Activated naive CD8-positive, alpha-beta T cell treated with anti-CD3 and anti-CD28 coated beads, Interleukin-2, amount 50 U/mL, for 16 hours (primary cell): ENCODE results near the gene PMF1.
"Not testable (repeated sequence)": the region's sequence is repeated elsewhere in the genome, so short reads cannot be mapped to it uniquely, and the experiment has no call there.

Experiments
- DNase-seq: peaks from one replicate; pipeline ENCODE4 v3.0.0-alpha.2; 2020; ENCODE audit warnings: low read depth, low spot score

The PMF1 gene, protein sequence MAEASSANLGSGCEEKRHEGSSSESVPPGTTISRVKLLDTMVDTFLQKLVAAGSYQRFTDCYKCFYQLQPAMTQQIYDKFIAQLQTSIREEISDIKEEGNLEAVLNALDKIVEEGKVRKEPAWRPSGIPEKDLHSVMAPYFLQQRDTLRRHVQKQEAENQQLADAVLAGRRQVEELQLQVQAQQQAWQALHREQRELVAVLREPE

GRCh38 chr1:156212833-156213643, at the start of gene PMF1:
TSS of gene PMF1 (plus strand) at chr1:156213007. CDS start at chr1:156213016, 9 bp downstream.
- peak; percentile 94 for DNase-seq

DNA sequence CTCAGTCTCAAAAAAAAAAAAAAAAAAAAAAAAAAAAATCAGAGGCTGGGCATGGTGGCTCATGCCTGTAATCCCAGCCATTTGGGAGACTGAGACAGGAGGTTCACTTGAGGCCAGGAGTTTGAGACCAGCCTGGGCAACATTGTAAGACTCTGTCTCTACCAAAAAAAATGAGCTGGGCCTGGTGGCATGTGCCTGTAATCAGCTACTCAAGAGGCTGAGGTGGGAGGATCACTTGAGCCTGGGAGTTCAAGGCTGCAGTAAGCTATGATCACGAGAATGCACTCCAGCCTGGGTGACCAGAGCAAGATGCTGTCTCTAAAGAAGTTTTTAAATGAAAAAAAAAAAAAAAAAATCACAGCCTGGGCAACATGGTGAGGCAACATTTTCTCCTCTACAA, 49.1 kb upstream of the PMF1 start:
- DNase-seq: no peak

GRCh38 chr1:156164125-156164831, 48.5 kb upstream of the PMF1 start:
- DNase-seq: no peak

GRCh38 chr1:156165083-156165482, 47.7 kb upstream of the PMF1 start:
- DNase-seq: no peak

DNA sequence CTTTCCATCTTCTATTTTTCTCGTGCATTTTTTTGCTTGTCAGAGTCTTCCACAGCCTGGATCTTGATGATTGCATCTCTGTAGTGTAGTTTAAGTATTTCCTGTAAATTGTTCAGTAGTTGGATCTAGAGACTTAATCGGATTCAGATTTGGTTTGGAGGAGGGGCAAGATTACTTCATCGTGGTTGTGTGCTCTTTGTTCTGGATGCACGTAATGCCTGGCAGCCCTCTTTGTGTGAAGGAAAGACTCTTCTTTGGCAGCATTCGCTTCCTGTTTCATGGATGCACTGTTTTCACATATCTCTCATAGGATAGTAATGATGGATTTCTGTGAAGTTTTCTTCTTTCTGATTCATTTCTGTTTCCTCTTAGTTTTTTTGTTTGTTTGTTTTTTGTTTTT, 45.3 kb upstream of the PMF1 start:
- DNase-seq: no peak

DNA sequence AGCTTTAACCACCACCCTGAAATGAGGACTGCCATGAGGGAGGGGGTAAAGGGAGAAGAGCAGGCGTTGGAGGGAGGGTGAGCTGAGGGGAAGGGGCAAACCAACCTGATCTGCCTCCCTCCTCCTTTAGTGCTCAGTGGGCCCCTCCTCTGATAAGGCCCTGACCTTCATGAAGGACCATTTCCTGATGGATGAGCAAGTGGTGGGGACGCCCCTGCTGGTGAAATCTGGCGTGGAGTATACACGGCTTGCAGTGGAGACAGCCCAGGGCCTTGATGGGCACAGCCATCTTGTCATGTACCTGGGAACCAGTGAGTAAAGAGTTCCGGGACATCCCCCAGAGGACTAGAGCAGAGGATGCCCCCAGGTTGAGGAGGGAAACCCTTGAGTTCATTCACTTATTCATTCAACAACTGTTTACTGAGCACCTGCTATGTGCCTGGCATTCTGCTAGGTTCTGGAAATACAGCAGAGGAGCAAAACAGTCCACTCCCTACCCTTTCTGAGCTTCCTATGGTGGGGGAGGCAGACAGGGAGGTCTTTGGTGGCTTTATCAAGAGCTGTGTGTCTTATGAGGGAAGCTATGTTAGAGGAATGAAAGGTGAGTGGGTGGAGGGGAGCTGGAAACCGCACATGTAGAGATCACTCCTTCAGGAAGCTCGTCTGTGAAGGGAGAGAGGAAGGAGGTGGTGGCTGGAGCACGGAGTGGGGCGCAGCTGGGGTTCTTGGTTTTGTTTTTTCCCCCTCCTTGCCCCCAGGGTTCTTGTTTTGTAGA, 39.9 kb upstream of the PMF1 start:
- DNase-seq: no peak

DNA sequence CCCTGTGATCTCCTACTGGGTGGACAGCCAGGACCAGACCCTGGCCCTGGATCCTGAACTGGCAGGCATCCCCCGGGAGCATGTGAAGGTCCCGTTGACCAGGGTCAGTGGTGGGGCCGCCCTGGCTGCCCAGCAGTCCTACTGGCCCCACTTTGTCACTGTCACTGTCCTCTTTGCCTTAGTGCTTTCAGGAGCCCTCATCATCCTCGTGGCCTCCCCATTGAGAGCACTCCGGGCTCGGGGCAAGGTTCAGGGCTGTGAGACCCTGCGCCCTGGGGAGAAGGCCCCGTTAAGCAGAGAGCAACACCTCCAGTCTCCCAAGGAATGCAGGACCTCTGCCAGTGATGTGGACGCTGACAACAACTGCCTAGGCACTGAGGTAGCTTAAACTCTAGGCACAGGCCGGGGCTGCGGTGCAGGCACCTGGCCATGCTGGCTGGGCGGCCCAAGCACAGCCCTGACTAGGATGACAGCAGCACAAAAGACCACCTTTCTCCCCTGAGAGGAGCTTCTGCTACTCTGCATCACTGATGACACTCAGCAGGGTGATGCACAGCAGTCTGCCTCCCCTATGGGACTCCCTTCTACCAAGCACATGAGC, 36.1 kb upstream of the PMF1 start:
- DNase-seq: no peak

- DNase-seq: no peak
These were observed 34.7 kb upstream of the PMF1 start for GRCh38 chr1:156177919-156178654.

DNA sequence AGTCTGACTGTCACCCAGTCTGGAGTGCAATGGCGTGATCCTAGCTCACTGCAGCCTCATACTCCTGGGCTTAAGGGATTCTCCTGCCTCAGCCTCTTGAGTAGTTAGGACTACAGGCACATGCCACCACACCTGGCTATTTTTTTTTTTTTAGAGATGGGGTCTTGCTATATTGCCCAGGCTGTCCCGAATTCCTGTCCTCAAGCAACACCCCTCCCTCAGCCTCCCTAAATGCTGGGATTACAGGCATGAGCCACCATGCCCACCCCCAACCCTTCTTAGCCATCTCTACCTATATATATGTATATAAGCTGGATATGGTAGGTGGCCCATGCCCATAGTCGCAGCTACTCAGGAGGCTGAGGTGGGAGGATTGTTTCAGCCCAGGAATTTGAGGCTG, 32.3 kb upstream of the PMF1 start:
- no peak for DNase-seq

DNA sequence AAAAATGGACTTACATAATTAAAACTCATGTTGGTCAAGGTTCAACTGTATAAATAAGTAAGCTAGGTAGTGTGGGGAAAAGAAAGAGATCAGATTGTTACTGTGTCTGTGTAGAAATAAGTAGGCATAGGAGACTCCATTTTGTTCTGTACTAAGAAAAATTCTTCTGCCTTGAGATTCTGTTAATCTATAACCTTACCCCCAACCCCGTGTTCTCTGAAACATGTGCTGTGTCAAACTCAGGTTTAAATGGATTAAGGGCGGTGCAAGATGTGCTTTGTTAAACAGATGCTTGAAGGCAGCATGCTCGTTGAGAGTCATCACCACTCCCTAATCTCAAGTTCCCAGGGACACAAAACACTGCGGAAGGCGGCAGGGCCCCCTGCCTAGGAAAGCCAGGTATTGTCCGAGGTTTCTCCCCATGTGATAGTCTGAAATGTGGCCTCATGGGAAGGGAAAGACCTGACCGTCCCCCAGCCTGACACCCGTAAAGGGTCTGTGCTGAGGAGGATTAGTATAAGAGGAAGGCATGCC, 31.3 kb upstream of the PMF1 start:
- DNase-seq: not testable (repeated sequence)

DNA sequence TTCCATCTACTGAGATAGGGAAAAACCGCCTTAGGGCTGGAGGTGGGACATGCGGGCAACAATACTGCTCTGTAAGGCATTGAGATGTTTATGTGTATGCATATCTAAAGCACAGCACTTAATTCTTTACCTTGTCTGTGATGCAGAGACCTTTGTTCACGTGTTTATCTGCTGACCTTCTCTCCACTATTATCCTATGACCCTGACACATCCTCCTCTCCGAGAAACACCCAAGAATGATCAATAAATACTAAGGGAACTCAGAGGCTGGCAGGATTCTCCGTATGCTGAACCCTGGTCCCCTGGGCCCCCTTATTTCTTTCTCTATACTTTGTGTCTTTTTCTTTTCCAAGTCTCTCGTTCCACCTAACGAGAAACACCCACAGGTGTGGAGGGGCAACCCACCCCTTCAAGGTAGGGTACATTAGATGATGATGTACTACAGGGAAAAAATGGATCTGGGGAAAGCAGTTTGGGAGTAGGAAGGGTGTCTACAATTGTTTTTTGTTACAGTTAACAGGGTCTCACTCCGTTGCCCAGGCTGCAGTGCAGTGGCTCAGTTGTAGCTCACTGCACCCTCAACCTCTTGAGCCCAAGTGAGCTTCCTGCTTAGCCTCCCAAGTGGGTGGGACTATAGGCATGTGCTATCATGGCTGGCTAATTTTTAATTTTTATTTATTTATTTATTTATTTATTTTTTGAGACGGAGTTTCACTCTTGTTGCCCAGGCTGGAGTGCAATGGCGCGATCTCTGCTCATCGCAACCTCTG, 30.6 kb upstream of the PMF1 start:
- not testable (repeated sequence) for DNase-seq

DNA sequence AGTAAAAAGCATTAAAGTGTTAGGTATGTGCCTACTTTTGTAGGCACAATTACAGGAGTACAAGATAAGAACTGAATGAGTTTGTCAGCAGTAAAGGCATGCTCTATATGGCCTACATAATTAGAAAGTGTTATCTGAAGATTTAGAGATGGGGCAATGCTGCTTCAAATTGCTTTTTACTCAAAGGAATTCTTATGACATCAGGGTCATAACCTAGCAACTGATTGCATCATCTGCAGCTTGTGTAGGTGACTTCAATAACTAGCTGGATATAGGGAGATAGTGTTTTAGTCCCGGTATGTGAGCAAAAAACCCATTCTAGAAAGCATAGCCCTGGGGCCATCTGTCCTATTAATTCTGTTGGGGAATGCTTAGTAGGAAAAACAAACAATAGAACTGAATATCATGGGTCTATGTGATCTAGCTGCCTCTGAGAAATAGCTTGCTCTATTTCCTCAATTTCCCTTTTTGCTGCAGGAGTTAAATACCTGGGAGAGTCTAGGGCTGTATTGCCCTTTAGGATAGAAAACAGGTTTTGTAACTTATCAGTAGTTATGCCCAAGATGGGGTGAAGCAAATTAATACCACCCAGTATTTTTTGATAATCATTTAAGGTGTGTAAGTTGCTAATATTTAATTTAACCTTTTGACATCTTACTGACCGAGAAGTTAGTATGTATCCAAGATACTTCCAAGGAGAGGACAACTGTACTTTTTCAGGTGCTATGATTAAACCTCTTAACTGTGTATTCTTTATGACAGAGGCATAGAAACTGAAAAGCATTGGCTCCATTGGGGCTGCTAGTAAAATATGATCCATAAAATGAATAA, 26.2 kb upstream of the PMF1 start:
- not testable (repeated sequence) for DNase-seq

DNA sequence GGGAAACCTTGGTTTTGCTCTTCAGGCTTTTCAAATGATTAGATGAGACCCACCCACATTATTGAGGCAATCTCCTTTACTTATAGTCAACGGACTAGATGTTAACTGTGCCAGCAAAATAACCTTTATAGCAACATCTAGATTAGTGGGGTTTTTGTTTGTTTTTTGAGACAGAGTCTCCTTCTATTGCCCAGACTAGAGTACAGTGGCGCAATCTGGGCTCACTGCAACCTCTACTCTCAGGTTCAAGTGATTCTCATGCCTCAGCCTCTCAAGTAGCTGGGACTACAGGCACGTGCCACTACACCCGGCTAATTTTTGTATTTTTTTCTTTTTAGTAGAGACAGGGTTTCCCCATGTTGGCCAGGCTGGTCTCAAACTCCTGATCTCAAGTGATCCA, 22.5 kb upstream of the PMF1 start:
- DNase-seq: not testable (repeated sequence)

DNA sequence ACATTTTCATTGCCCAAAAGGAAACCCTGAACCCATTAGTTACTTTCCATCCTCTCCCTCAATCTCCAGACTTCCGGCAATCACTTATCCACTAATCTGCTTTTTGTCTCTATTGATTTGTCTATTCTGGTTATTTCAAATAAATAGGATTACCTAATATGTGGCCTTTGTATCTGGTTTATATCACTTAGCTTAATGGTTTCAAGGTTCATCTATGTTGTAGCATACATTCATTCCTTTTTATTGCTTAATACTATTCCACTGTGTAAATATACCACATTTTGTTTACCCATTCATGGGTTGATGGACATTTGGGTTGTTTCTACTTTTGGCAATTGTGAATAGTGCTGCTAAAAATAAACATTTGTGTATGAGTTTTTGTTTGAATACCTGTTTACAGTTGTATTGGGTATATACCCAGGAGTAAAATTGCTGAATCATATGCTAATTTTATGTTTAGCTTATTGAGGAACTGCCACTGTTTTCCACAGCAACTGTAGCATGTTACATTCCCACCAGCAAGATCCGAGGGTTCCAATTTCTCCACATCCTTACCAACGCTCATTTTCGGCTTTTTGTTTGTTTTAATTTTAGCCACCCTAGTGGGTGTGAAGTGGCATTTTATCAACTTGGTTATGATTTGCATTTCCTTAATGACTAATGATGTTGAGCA, 21.4 kb upstream of the PMF1 start:
- DNase-seq: no peak

DNA sequence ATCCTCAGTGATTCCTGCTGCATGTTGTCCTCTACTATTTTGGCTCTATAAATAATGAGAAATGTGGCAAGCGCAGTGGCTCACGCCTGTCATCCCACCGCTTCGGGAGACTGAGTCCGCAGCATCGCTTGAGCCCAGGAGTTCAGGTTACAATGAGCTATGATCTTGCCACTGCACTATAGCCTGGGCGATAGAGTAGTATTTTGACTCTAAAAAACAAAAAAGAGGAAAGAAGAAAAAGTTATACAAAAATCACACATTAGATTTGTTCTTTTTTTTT, 19.7 kb upstream of the PMF1 start:
- DNase-seq: no peak

- peak; percentile 94 for DNase-seq
These were observed 19.1 kb upstream of the PMF1 start, which contains the start of gene SLC25A44 for GRCh38 chr1:156193488-156194299. TSS of gene SLC25A44 (plus strand) at chr1:156194104. CDS start at chr1:156199848, 5,744 bp downstream.

GRCh38 chr1:156194300-156194652, 18.5 kb upstream of the PMF1 start:
- no peak for DNase-seq

- DNase-seq: no peak
These were observed 17.0 kb upstream of the PMF1 start for GRCh38 chr1:156195853-156196252.
